ENCODE data around the gene ID4. TPM values are rescaled to one million over a fixed set of nuclear protein-coding genes. Genes with fewer than 3 reads are reported as not detected.
"Not testable (repeated sequence)": the region's sequence is repeated elsewhere in the genome, so short reads cannot be mapped to it uniquely, and the experiment has no call there.

Gene ID4
- total and polyA plus RNA-seq, 2 experiments from 2014 or later = 54.6 to 89.2 TPM

DNA sequence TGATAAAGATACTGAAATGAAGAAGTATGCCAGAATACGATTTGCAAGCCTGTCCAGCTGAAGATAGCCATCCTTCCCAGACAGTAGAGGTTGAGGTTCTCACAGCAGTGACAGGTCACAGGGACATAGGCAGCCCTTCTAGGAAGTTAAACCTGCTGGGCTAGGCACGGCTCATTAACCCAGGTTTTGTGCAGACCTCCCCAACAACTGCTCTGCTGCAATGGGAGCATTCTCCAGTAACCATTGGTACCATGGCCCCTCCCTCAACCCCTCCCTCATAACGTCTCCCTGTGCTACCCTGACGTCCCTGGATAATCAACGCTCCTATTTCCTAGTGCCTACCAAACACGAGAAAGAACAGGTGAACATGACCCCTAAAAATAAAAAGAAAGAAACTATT, 15.8 kb downstream of the ID4 start:
- no peak for DNase-seq (ENCODE audit: low spot score)
- Histone ChIP-seq H3K27me3 (no peaks in the 10 kb centered on the region), H3K9me2 (replicated peaks; ENCODE audit: insufficient read depth) (no peaks in the 10 kb centered on the region), H4K20me1 (ENCODE audit: insufficient read depth, poor library complexity, severe bottlenecking) (no peaks in the 10 kb centered on the region), H3K9me3 (ENCODE audit: low read depth) (no peaks in the 10 kb centered on the region), H3K4me2 (no peak overlapping the region), H3K4me1 (ENCODE audit: insufficient read depth) (peaks cover 8% of the 10 kb centered on the region), H3K36me3 (replicated peaks; ENCODE audit: insufficient read depth, low read depth) (no peaks in the 10 kb centered on the region), H2AFZ (no peak overlapping the region), H3K4me3 (no peak overlapping the region), H3K27ac (no peak overlapping the region), H3K79me2 (no peaks in the 10 kb centered on the region)
- WGBS (ENCODE audit: low lambda C conversion rate, missing lambda C conversion rate) = 84% methylated on average over 6 of the region's 6 CpGs
- TF ChIP-seq EZH2 (IDR thresholded peaks at IDR 0.05; ENCODE audit: borderline replicate concordance) = no peak
- TF ChIP-seq, protein P1, sequence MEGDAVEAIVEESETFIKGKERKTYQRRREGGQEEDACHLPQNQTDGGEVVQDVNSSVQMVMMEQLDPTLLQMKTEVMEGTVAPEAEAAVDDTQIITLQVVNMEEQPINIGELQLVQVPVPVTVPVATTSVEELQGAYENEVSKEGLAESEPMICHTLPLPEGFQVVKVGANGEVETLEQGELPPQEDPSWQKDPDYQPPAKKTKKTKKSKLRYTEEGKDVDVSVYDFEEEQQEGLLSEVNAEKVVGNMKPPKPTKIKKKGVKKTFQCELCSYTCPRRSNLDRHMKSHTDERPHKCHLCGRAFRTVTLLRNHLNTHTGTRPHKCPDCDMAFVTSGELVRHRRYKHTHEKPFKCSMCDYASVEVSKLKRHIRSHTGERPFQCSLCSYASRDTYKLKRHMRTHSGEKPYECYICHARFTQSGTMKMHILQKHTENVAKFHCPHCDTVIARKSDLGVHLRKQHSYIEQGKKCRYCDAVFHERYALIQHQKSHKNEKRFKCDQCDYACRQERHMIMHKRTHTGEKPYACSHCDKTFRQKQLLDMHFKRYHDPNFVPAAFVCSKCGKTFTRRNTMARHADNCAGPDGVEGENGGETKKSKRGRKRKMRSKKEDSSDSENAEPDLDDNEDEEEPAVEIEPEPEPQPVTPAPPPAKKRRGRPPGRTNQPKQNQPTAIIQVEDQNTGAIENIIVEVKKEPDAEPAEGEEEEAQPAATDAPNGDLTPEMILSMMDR (IDR thresholded peaks at IDR 0.05; ENCODE audit: poor library complexity) = no peak
- no peak for TF ChIP-seq EZH2phosphoT487 (IDR thresholded peaks at IDR 0.05; ENCODE audit: low read depth, severe bottlenecking, unreplicated experiment)

DNA sequence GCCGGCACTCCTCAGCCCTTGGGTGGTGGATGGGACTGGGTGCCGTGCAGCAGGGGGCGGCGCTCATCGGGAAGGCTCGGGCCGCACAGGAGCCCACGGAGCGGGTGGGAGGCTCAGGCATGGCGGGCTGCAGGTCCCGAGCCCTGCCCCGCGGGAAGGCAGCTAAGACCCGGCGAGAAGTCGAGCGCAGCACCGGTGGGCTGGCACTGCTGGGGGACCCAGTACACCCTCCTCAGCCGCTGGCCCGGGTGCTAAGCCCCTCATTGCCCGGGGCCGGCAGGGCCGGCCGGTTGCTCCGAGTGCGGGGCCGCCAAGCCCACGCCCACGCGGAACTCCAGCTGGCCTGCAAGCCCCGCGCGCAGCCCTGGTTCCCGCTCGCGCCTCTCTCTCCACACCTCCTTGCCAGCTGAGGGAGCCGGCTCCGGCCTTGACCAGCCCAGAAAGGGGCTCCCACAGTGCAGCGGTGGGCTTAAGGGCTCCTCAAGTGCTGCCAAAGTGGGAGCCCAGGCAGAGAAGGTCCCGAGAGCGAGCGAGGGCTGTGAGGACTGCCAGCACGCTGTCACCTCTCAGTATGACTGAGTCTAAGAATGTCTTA, 17.3 kb downstream of the ID4 start:
- not testable (repeated sequence) for H3K27me3 ChIP-seq; DNase-seq (ENCODE audit: low spot score); H3K79me2 ChIP-seq; H3K4me2 ChIP-seq; H3K4me1 ChIP-seq (ENCODE audit: insufficient read depth); H3K9me3 ChIP-seq (ENCODE audit: low read depth); H3K36me3 ChIP-seq (replicated peaks; ENCODE audit: insufficient read depth, low read depth); H4K20me1 ChIP-seq (ENCODE audit: insufficient read depth, poor library complexity, severe bottlenecking); H2AFZ ChIP-seq; H3K4me3 ChIP-seq; H3K9me2 ChIP-seq (replicated peaks; ENCODE audit: insufficient read depth); H3K27ac ChIP-seq
- 98% methylated on average over 28 of the region's 43 CpGs for WGBS (ENCODE audit: low lambda C conversion rate, missing lambda C conversion rate)

DNA sequence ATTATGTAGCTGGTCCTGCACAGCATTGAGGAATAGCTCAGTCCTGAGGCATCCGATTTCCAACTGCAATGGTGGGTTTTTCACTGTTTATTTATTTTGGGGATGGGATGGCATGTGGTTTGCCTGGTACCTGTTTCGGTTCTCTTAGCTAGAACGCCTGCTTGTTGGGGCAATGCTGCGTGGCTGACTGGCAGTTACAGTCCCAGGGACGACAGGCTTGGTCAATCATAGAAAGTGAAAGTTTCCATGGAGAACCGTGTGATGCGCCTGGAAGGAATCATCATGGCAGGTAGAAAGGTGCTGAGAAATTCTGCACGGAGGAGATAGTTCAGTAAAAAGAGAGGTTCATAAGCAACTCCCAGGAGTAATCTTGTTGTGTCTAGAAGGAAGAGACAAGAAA, 18.4 kb downstream of the ID4 start:
- Histone ChIP-seq H3K36me3 (replicated peaks; ENCODE audit: insufficient read depth, low read depth) (no peaks in the 10 kb centered on the region), H3K9me2 (replicated peaks; ENCODE audit: insufficient read depth) (no peaks in the 10 kb centered on the region), H3K4me2 (no peak overlapping the region), H3K79me2 (no peaks in the 10 kb centered on the region), H3K27ac (no peak overlapping the region), H3K9me3 (ENCODE audit: low read depth) (no peaks in the 10 kb centered on the region), H2AFZ (no peak overlapping the region), H4K20me1 (ENCODE audit: insufficient read depth, poor library complexity, severe bottlenecking) (no peaks in the 10 kb centered on the region), H3K4me3 (no peak overlapping the region), H3K27me3 (no peaks in the 10 kb centered on the region), H3K4me1 (ENCODE audit: insufficient read depth) (peaks cover 8% of the 10 kb centered on the region)
- DNase-seq (ENCODE audit: low spot score) = no peak
- 84% methylated on average over 8 of the region's 8 CpGs for WGBS (ENCODE audit: low lambda C conversion rate, missing lambda C conversion rate)
- TF ChIP-seq, protein P1 (IDR thresholded peaks at IDR 0.05; ENCODE audit: poor library complexity) = no peak
- TF ChIP-seq EZH2 (IDR thresholded peaks at IDR 0.05; ENCODE audit: borderline replicate concordance) (no peak), EZH2phosphoT487 (IDR thresholded peaks at IDR 0.05; ENCODE audit: low read depth, severe bottlenecking, unreplicated experiment) (no peak)

DNA sequence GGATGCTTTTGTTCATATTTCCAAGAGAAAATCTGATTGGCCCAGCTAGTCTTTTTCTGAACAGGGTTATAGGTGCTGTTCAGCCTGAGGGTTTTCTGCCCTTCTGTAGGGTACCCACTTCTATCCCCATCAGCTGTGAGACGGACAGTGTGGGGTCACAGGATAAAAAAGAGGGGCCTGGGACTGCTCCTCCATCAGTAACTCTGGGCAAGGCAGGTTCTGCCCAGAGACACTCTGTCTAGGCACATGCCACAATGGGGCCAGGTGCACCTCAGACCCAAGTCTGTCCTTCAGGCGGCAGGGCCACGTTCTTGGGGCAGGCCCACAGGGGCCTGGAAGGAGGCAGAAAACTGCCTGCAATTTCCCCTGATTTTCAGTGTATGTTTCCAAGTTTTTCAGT, 20.0 kb downstream of the ID4 start:
- TF ChIP-seq, protein P1 (IDR thresholded peaks at IDR 0.05; ENCODE audit: poor library complexity) = no peak
- no peak for TF ChIP-seq EZH2 (IDR thresholded peaks at IDR 0.05; ENCODE audit: borderline replicate concordance)
- no peak for TF ChIP-seq EZH2phosphoT487 (IDR thresholded peaks at IDR 0.05; ENCODE audit: low read depth, severe bottlenecking, unreplicated experiment)
- H3K27me3 ChIP-seq = no peaks in the 10 kb centered on the region
- 96% methylated on average over 3 of the region's 3 CpGs for WGBS (ENCODE audit: low lambda C conversion rate, missing lambda C conversion rate)
- no peak overlapping the region for H3K4me2 ChIP-seq
- H3K9me3 ChIP-seq (ENCODE audit: low read depth) = no peaks in the 10 kb centered on the region
- no peaks in the 10 kb centered on the region for H3K79me2 ChIP-seq
- no peaks in the 10 kb centered on the region for H4K20me1 ChIP-seq (ENCODE audit: insufficient read depth, poor library complexity, severe bottlenecking)
- H3K9me2 ChIP-seq (replicated peaks; ENCODE audit: insufficient read depth) = no peaks in the 10 kb centered on the region
- H3K4me3 ChIP-seq = no peak overlapping the region
- DNase-seq (ENCODE audit: low spot score) = no peak
- H3K27ac ChIP-seq = no peak overlapping the region
- H3K4me1 ChIP-seq (ENCODE audit: insufficient read depth) = no peaks in the 10 kb centered on the region
- no peak overlapping the region for H2AFZ ChIP-seq
- no peaks in the 10 kb centered on the region for H3K36me3 ChIP-seq (replicated peaks; ENCODE audit: insufficient read depth, low read depth)
